GM21786 (cell line): ENCODE measurements around the gene SLC25A10.

Source experiments
- ATAC-seq: cut with Tn5 transposase; IDR thresholded peaks from one replicate; pipeline ENCODE4 v1.9.1; 2021; ENCODE audit not compliant: unreplicated experiment

Gene SLC25A10

DNA sequence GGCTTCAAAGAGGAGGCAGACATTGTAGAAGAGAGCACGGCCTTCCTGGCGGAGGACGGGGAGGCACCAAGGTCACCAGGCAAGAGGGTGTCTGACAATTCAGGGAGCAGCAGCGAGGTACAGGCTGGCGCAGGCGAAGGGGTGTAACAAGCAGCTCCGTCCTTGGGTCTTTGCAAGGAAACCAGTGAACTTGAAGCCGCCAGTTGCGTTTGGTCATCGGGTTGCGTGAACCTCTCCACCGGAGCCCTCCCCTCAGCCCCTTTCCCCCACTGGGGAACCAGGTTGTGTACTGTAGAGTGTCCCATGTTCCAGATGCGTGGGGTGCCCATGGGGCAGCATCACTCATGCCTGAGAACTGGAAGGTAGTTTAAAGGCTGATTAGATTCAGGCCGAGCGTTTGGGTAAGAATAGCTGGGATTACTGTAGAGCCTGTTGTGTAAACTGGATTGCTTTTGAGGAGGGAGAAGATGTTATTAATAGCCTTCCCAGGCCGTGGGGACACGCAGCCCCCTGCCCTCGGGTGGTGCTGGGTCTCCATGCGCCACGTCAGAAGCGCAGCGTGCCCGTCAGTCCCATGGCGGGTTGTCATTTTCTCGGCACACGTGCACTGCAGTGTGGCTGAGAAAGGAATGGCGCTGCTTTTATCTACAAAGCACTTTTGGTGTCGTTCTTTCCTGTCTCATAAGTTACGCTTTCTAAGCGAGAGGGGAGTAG, 6.4 kb upstream of the SLC25A10 start:
- ATAC-seq, result no peak

DNA sequence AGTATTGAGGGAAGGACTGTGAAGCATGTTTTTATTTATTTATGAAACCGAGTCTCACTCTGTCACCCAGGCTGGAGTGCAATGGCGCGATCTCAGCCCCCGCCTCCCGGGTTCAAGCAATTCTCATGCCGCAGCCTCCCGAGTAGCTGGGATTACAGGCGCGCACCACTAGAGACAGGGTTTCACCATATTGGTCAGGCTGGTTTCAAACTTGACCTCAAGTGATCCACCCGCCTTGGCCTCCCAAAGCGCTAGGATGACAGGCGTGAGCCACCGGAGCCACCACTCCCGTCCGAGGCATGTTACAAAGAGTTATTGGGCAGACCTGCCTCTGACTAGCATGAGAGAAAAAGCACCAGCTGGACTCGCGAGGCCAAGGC, 5.9 kb upstream of the SLC25A10 start:
- no peak for ATAC-seq

DNA sequence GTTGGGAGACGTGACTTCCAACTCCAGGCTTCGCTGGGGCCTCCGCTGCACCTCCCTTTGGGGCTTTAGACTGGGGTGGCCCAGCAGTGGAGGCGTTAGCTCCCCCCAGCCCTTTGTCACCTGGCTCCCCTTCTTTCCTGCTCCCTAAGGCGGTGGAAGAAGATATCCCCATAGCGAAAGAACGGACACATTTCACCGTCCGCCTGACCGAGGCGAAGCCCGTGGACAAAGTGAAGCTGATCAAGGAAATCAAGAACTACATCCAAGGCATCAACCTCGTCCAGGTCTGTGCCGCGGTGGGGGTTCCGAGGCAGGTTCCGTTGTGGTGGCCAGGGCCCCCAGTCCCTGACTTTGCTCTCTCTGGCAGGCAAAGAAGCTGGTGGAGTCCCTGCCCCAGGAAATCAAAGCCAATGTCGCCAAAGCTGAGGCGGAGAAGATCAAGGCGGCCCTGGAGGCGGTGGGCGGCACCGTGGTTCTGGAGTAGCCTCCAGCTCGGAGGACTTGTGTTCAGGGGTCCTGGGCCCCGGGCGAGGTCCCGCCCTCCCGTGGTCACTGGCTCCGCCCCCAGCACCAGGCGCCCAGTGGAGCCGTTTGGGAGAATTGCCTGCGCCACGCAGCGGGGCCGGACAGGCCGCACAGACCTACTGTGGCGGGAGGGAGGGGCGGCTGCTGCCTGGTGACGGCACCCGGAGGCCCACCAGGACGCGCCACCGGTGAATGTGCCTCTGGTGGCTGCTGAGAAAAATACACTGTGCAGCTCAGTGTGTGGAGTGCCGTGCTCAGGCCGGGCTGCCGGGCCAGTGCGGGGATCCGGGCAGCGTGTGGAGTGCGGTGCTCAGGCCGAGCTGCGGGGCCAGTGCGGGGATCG, 5.1 kb upstream of the SLC25A10 start:
- ATAC-seq, result no peak

DNA sequence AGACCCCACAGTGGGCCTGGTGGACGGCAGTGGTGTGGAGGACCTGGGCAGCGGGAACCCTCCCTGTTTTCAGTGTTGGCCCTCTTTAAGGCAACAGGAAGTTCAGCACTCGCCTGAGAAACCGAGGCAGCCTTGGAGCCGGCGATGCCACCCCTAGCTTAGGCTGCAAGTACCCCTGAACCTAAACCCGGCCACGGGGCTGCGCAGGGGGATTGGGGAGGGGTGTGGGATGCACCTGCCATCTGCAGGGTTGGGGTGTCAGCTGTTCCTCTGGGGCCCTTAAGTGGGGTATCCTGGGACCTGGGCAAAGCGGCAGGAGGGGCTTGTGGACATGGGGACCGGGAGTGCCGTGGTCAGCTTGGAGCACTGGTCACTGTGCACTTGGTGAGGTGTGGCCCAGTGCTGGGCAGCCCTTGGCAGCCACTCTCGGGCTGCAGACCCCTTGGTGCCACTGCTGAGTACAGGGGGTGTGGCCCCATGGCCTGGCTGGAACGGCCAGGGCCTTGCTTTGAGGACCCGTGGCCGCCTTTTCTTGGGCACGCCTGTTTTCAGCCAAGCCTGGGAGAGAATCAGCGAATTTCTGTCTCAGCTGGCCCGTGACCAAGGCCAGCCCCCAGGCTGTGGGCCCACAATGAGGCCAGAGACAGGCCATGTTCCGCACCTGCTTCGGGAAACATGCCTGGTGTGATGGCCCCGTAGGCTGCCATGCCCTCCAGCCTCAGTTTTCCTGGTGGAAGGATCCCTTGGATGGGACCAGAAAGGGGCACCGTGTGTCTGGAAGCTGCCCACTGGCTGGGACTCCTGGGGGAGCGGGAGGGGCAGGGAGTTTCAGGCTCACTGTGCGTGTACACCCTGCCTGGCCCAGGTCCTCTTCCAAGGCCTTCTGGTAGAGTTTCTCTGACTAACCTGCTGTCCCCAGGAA, 4.1 kb upstream of the SLC25A10 start:
- no peak for ATAC-seq

DNA sequence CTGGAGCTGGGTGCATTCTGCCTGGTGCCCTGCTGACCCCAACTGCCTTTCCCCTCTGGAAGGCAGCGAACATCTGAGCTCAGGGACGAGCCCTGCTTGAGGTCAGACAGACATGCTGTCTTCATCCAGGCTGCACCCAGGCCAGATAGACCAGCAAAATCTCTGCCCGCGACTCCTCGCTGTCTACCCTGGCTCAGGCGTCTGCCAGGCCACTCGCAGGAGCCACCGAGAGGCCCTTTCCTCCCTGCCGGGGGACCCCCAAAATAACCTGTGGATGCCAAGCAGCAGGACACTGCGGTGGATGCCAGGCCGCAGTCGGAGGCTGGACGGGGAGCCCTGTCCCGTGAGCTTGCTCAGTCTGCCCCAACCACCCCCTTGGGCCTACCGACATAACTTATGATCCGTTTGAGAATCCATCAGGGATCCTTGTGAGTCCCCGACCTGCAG, 3.3 kb upstream of the SLC25A10 start:
- no peak for ATAC-seq

DNA sequence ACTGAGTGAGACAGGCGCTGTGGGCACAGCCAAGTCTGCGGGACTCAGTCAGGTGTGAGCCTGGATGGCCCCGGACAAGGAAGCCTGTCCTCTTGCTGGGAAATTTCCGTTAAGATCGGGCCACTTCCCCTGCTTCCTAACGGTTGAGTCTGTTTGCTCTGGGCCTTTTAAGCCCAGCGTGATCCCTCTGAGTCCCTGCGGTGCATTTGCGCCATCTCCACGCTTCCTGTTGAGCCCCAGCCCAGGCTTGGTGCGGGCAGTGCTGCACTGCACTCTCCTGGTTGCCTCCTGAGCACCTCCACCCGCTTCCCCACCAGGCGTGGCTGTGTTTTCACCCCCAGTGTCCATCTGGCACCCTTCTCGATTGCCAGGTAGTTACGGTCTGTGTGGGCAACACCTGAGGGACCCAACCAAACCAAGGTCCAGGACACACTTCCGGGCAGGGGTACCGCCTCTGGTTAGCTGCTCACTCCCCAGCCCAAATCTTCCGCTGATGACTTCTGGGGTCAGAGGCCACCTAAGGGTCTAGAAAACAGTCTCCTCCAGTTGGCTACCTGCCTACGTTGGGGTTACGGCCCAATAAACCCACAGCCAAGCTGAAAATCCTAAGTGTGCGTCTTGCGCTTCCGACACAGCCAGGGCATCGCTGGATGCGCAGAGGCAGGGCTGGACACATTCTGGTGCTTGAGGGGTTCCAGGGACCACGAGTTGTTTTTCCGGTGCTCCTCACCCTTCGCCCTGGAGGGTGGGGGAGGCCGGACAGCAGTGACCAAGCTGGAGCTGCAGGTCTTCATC, 1.4 kb upstream of the SLC25A10 start:
- ATAC-seq, result no peak

DNA sequence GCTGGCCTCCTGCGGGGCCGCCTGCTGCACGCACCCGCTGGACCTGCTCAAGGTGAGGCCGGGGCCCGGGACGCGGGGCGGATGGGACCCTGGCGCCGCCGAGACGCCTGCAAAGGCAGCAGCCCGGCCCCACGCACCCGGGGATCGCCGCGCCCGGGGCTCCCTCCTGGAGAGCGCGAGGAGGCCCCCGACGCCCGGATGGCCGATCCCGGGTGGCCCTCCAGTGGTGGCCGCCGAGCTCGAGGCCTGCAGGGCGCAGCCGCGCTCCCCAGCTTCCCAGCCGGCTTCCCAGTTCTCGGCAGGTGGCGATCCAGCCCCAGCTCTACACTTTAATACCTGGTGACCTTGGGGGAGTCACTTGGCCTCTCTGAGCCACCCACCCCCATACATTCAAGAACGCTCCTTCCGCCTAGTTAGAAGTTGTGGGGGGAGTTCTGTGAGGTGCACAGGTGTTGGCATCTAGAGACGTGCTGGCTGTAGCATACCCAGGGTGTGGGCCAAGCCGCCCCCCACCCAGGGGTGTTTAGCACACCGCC, 452 bp downstream of the SLC25A10 start:
- ATAC-seq, result peak; percentile 13

DNA sequence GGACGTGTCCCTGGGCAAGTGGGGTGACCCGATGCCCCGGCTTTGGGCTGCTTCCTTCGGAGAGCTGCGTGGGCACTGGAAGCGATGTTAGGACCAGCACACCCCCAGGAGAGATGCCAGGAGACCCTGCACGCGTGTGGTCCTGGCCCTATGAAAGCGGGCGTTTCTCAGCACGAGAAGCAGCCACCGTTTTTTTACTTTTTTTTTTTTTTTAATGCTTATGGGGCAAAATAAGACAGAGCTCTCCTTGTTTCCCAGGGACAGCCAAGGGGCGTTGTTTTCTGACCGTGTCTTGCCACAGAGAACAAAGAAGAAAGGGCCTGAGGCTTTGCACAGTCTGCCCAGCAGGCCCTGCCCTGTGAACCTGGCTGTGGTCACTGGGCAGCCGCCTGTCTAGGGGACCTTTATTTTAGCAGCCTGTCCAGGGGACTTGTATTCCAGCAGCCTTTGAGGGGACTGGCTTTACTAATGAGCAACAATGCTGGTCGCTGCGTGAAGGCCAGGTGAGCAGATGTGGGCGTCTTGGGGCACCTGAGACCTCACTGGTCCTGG, 996 bp downstream of the SLC25A10 start:
- no peak for ATAC-seq

DNA sequence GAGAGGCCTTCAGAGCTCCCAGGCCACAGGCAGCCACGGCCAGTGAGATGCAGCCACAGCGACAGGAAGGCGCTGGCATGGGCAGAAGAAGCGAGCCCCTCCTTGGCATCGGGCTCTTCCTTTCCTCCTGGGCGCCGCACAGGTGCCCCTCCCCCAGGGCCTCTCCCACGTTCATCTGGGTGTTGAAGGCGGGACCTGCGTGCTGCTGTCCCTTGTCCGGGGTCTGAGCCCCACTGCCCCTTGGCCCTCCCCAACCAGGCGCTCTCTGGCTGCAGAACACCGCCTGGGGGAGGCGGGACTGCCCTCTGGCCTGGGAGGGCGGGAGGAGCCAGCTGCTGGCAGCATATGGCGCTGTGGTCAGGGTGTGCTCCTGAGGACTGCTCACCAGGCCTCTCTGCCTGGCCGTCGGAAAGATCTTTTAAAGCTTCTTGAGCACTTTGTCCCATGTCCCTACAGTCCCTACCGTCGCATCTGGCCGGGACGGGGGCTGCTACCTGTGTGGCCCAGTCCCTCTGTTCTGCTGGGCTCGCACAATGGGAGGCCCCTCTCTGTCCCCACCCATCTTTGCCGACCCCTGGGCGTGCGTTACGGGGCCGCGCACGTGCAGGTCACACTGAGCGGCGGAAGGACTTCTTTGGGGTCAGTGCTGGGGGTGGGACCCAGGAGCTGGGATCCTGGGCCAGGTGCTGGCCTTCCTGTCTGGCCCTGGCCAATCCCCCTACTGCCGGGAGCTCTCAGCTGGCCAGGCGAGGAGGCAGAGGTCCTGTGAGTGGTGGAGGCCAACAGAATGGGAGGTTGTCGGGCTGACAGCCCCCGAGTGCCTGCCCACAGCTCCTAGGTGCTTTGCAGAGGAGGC, 1.7 kb downstream of the SLC25A10 start:
- no peak for ATAC-seq

DNA sequence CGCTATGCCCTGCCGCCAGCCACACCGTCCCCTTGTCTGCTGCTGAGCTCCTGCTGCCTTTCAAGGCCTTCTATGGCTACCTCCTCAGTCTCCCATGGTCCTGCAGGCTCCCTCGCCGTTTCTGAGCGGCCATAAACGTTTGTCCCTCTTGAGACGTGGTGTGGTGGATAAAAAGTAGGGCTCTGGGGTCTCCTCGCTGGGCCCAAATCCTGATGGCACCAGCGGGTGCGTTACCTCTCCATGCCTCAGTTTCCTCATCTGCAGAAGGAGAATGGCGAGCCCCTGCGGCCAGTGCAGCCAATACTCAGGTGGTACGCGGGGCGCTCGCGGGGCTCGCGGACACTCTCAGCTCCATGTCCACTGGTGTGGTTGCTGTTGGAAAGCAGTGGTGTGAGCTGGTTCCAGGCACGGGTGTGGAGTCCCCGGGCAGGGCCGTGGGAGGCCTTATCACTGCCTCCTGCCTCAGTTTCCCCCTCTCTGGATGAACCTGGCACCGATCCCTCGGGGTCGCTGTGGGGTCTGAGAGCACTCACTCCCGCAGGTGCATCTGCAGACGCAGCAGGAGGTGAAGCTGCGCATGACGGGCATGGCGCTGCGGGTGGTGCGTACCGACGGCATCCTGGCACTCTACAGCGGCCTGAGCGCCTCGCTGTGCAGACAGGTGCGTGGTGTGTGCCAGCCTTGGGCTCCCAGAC, 2.5 kb downstream of the SLC25A10 start:
- no peak for ATAC-seq

DNA sequence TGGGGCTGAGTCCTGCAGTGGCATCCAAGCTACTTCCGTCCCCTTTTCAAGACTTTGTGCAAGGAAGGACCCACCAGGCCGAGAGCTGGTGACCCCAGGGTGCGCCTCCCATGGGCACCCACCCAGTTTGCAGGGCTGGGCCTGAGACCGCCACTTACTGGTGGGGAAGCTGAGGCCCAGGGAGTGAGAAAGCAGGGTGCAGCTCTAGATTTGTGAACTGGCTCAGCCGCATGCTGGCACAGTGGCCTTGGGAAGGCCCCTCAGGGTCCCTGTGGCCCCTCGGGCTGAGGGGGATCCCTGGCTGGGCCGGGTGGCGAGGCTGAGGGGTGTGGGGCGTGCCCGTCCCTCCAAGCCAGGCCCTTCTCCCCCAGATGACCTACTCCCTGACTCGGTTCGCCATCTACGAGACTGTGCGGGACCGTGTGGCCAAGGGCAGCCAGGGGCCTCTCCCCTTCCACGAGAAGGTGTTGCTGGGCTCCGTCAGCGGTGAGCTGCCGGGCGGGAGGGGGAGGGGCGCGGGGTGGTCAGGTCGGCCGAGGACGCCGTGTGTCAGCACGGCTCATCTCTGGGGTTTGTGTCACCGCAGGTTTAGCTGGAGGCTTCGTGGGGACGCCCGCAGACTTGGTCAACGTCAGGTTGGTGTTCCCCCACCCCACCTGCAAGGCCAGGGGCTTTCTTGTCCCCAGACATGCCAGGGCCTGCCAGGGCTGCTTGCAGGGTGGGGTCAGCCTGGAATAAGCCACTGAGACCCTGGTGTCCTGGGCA, 3.2 kb downstream of the SLC25A10 start:
- ATAC-seq, result no peak

DNA sequence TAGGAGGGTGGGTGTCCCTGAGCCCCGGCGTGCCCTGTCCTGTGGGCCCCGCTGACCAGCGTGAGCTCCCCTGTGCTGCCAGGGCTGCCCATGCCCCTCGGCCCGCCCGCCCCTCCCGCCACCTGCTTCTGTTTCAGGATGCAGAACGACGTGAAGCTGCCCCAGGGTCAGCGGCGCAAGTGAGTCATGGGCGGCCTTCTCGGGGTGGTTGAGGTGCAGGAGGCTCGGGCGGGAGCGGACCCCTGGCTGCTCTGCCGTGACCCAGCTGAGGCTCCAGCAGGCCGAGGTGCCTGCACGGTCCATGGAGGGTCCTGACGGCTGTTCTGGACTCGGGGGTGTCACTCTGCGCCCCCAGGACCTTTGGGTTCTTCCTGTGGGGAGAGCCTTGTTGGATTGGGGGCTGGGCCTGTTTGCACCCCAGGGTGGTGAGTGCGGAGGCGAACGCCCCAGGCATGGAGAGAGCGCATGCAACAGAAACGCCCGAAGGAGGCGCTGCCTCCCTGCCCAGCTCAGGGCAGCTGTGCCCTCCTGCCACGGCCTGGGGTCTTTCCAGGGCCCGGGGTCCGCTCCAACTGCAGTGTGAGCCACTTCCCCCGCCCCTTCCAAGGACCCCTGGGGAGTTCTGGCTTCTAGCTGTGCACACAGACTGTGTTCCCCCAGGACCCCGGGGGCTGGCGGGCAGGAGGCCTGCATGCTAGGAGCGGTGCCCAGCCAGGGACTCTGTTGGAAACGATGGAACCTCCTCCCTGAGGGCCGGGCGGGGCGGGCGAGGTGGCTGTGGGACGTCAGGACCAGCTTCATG, 4.0 kb downstream of the SLC25A10 start:
- ATAC-seq, result no peak

DNA sequence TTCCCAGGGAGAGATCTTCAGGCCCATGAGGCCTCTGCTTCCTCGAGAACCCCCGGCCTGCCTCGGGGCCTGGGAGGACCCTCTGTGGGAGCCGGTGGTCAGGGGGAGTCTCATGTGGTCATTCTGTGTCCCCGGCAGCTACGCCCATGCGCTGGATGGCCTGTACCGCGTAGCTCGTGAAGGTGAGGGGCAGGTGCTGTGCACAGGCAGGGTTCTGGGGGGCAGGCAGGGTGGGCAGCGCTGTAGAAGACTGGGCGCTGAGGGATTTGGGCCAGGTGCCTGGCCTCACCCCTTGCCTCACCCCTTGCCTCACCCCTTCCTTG, 4.6 kb downstream of the SLC25A10 start:
- no peak for ATAC-seq

DNA sequence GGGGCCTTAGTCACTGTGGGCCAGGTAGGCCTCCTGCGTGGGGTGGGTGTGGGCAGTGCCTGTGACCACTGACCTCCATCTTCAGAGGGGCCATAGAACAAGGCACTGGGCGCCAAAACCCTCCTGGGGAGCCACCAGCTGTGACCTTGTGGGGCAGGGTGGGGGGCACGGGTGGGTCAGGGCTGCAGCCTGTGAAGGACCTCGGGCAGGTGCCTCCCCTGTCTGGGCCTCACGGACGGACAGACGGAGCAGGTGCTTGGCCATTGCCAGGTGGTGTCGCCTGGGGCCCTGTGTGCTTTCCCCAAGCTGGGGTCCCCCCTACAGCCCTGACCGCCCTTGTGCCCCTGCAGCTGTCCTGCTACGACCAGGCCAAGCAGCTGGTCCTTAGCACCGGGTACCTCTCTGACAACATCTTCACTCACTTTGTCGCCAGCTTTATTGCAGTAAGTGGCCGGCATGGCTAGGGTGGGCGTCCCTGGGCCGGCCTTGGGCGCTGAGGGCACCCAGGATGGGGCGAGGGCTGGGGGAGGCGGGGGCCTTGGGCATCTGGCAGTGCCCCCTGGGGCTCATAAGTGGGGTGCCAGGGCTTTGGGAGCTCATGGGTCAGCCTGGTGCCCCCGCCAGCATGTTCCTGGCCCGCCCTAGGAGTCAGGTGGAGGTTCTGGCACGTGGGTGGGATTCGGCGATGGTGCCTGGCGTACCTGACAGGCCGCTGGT, 5.1 kb downstream of the SLC25A10 start:
- no peak for ATAC-seq

DNA sequence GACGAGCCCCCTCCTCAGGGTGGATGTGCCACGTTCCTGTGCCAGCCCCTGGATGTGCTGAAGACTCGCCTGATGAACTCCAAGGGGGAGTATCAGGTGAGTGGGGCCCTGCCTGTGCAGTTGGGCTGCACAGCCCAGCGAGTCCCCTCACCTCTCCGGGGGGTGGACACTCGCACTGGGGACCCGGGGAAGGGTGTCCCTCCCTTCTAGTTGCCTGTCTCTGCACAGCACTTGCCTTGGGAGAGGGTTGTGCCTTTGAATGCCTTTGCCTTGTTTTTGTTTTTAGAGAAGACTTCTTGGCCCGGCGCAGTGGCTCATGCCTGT, 5.6 kb downstream of the SLC25A10 start:
- ATAC-seq, result no peak

DNA sequence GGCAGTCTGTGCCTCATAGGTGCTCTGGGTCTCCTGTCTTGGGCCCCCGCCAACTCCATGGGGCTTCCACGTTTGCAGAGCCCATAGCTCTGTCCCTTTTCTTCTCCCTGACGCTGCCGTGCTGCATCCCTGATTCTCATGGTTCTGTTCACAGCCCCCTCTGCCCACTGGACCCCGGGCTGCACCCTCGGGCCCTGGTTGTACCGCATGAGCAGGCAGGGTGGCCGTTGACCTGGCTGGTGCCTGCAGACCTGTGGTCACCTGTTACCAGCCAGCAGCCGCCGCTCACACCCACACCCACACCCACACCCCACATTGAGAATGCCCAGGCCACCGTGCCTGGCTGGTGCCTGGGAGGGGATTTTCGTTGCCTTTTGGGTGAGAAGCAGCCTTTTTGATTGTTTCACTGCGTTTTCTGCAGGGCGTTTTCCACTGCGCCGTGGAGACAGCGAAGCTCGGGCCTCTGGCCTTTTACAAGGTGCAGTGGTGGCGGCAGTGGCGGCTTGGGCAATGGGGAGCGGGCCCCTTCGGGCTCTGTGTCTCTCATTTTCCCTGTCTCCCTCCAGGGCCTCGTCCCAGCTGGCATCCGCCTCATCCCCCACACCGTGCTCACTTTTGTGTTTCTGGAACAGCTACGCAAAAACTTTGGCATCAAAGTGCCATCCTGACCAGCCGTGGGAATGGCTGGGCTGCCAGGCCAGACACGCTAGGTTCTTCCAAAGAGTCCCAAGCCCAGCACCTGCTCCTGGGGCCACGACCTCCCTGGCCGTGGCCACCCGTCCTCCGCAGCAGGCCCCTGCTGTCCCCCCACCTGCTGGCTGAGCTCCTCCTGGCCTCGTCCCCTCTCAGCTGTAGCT, 7.6 kb downstream of the SLC25A10 start:
- ATAC-seq, result no peak
